Caco-2 (cell line): ENCODE results near the gene RFX3. TPM values are rescaled to one million over a fixed set of nuclear protein-coding genes. Genes with fewer than 3 reads are reported as not detected.

ENCODE experiments used
- BruUV-seq: library from RNA; stranded (reverse); fragments of 400-500 nt; replicated peaks from 2 replicates; lab custom pipeline; 2021; lab: Mats Ljungman, UMichigan
- CTCF ChIA-PET: fragments of 300-600 bp; sonication (Branson Sonifier 250); formaldehyde crosslinking; loops from one replicate; lab custom pipeline; 2022; ENCODE audit warnings: antibody characterized with exemption; lab: Charles Lee
- POLR2A ChIA-PET: fragments of 300-600 bp; sonication (Branson Sonifier 250); formaldehyde crosslinking; loops from one replicate; lab custom pipeline; 2022; ENCODE audit warnings: antibody characterized with exemption; lab: Charles Lee
- DNase-seq, 2 experiments: peaks; one replicate each; pipeline versions ENCODE4 v3.0.0 to v3.0.0-alpha.2; 2020 to 2022
- H3K27me3 ChIP-seq: replicated peaks from 2 replicates; pipeline ENCODE4 v1.6.0; 2011; ENCODE audit warnings: low read length; ENCODE audit not compliant: control insufficient read depth, insufficient read depth
- H3K36me3 ChIP-seq: 2 replicates; pipeline ENCODE4 v1.5.1; 2011; ENCODE audit warnings: low read length; ENCODE audit not compliant: control insufficient read depth, insufficient read depth
- H3K4me1 ChIP-seq: fragments of 250-450 bp; sonication (Bioruptor Pico); 2 replicates; pipeline ENCODE4 v1.5.1; 2020; ENCODE audit warnings: mild to moderate bottlenecking
- H3K4me3 ChIP-seq: 2 replicates; pipeline ENCODE4 v1.5.1; 2011; ENCODE audit warnings: low read depth, mild to moderate bottlenecking, control low read depth, low read length
- H3K9me3 ChIP-seq: fragments of 250-450 bp; sonication (Bioruptor Pico); 2 replicates; pipeline ENCODE4 v1.5.1; 2020; ENCODE audit warnings: mild to moderate bottlenecking, moderate library complexity
- H3K27ac Mint-ChIP-seq: one replicate; pipeline ENCODE4 v1.8.0; 2022; ENCODE audit warnings: mixed read lengths; ENCODE audit not compliant: unreplicated experiment
- H3K27me3 Mint-ChIP-seq: one replicate; pipeline ENCODE4 v1.8.0; 2022; ENCODE audit warnings: mixed read lengths; ENCODE audit not compliant: insufficient read depth, unreplicated experiment
- H3K36me3 Mint-ChIP-seq: one replicate; pipeline ENCODE4 v1.8.0; 2022; ENCODE audit warnings: mild to moderate bottlenecking, mixed read lengths; ENCODE audit not compliant: insufficient read depth, unreplicated experiment
- H3K4me1 Mint-ChIP-seq: one replicate; pipeline ENCODE4 v1.8.0; 2022; ENCODE audit warnings: low read depth, mixed read lengths; ENCODE audit not compliant: unreplicated experiment
- H3K4me3 Mint-ChIP-seq: one replicate; pipeline ENCODE4 v1.8.0; 2022; ENCODE audit warnings: mild to moderate bottlenecking, moderate library complexity, mixed read lengths; ENCODE audit not compliant: unreplicated experiment
- H3K9me3 Mint-ChIP-seq: one replicate; pipeline ENCODE4 v1.8.0; 2022; ENCODE audit warnings: mixed read lengths; ENCODE audit not compliant: unreplicated experiment
- CTCF ChIP-seq, 2 experiments: fragments of 200-600 bp in 1 of 2; IDR thresholded peaks; 1 replicate in 1 of 2; 2 replicates in 1 of 2; pipeline versions ENCODE4 v1.5.1 to v1.8.0; 2011 to 2022; ENCODE audit warnings: antibody characterized with exemption in 1 of 2, control low read depth in 1 of 2, inconsistent platforms in 1 of 2, low read depth in 1 of 2, low read length in 1 of 2, mild to moderate bottlenecking in 1 of 2, moderate library complexity in 1 of 2; ENCODE audit not compliant: insufficient read depth in 1 of 2, severe bottlenecking in 1 of 2, unreplicated experiment in 1 of 2
- intact Hi-C: fragments of 100-400 bp; cut with micrococcal nuclease; formaldehyde crosslinking; loops from one replicate; pipeline ENCODE4 v1.10.0; 2022; ENCODE audit not compliant: unreplicated experiment
- total RNA-seq: library from RNA; stranded (reverse); gene quantifications from 2 replicates; pipeline ENCODE4 v1.2.3, GENCODE V29; 2022

The RFX3 gene
- total RNA-seq, 1 experiment from 2014 or later = 4.2 TPM

GRCh38 chr9:3299872-3300271, 225.9 kb downstream of the RFX3 start:
- no TSS peak for BruUV-seq
- Mint-ChIP-seq H3K27ac (no peak overlapping the region), H3K27me3 (peaks cover 2% of the 10 kb centered on the region), H3K9me3 (no peaks in the 10 kb centered on the region), H3K36me3 (no peaks in the 10 kb centered on the region), H3K4me3 (no peak overlapping the region), H3K4me1 (no peaks in the 10 kb centered on the region)
- ChIA-PET CTCF (no interaction called here), POLR2A (interaction anchor here (0.7 kb wide), 1 partner anchor 12 kb away, joined by 5 read pairs; no protein-coding TSS in a partner anchor)
- Histone ChIP-seq H3K4me1 (no peaks in the 10 kb centered on the region), H3K9me3 (no peaks in the 10 kb centered on the region), H3K36me3 (no peaks in the 10 kb centered on the region), H3K27me3 (no peaks in the 10 kb centered on the region), H3K4me3 (no peak overlapping the region)
- TF ChIP-seq CTCF (IDR thresholded peaks at IDR 0.05; ENCODE audit: insufficient read depth in 1 of 2, low read depth in 1 of 2, low read length in 1 of 2, severe bottlenecking in 1 of 2, unreplicated experiment in 1 of 2) = no peak
- intact Hi-C loops = no loop called here
- no peak for DNase-seq

DNA sequence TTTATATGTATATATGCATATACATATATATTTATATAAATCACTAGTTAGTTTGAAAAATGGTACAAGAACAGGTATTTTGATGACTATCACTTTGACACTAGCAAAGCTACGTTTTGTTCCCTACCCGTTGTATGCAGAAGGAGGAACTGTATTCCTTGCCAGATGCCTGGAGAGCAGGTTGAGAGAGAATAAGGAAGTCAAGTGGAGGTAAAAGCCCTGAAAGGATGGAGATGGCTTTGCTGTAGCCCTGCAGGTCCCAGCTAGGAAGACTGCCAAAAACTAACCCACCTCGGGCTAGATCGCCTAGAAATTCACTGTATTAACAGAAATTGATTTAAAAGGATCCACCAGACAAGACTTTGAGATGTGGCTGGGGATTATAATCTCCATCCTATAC, 229.3 kb downstream of the RFX3 start:
- no peak overlapping the region for H3K4me3 ChIP-seq
- H3K27me3 Mint-ChIP-seq = peaks cover 2% of the 10 kb centered on the region
- intact Hi-C loops = no loop called here
- CTCF ChIA-PET = no interaction called here
- H3K9me3 Mint-ChIP-seq = no peaks in the 10 kb centered on the region
- TF ChIP-seq CTCF (IDR thresholded peaks at IDR 0.05; ENCODE audit: insufficient read depth in 1 of 2, low read depth in 1 of 2, low read length in 1 of 2, severe bottlenecking in 1 of 2, unreplicated experiment in 1 of 2) = no peak
- BruUV-seq = no TSS peak
- H3K27ac Mint-ChIP-seq = no peak overlapping the region
- POLR2A ChIA-PET = no interaction called here
- H3K27me3 ChIP-seq = no peaks in the 10 kb centered on the region
- no peaks in the 10 kb centered on the region for H3K36me3 Mint-ChIP-seq
- no peak for DNase-seq
- no peaks in the 10 kb centered on the region for H3K9me3 ChIP-seq
- no peaks in the 10 kb centered on the region for H3K4me1 ChIP-seq
- H3K4me3 Mint-ChIP-seq = no peak overlapping the region
- H3K36me3 ChIP-seq = no peaks in the 10 kb centered on the region
- H3K4me1 Mint-ChIP-seq = no peaks in the 10 kb centered on the region

DNA sequence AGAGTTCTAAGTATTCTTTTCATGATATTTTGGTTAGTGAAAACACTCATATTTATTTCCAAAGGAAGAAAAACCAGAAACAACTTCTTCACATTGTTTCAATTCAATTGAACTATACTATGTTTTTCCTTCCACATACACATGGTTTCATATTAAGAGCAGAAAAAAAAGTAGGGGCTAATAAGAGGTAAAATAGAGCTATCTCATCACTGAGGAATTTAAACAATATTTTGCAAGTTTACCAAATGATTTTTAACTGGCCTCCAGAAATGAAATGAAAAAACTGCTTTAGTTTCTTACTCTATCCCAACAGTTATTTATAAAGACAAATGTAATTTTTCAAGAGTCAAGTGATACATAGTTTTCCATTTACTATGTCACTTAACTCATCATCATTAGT, 233.5 kb downstream of the RFX3 start:
- H3K27ac Mint-ChIP-seq = no peak overlapping the region
- Histone ChIP-seq H3K36me3 (no peaks in the 10 kb centered on the region), H3K4me3 (no peak overlapping the region), H3K9me3 (no peaks in the 10 kb centered on the region), H3K4me1 (no peaks in the 10 kb centered on the region), H3K27me3 (no peaks in the 10 kb centered on the region)
- H3K4me3 Mint-ChIP-seq = no peak overlapping the region
- no peaks in the 10 kb centered on the region for H3K27me3 Mint-ChIP-seq
- ChIA-PET POLR2A (no interaction called here), CTCF (no interaction called here)
- no peak for DNase-seq
- H3K9me3 Mint-ChIP-seq = no peaks in the 10 kb centered on the region
- H3K4me1 Mint-ChIP-seq = no peaks in the 10 kb centered on the region
- intact Hi-C loops = no loop called here
- no TSS peak for BruUV-seq
- no peaks in the 10 kb centered on the region for H3K36me3 Mint-ChIP-seq
- no peak for TF ChIP-seq CTCF (IDR thresholded peaks at IDR 0.05; ENCODE audit: insufficient read depth in 1 of 2, low read depth in 1 of 2, low read length in 1 of 2, severe bottlenecking in 1 of 2, unreplicated experiment in 1 of 2)
